HEK293 (cell line): ENCODE data around the gene RIOX2.

Experiments
- CTCF ChIA-PET: fragments of 350-600 bp; formaldehyde crosslinking; extraction: SDS; loops from one replicate; lab custom pipeline; 2021; ENCODE audit warnings: antibody characterized with exemption; lab: Yijun Ruan, JAX
- POLR2A ChIA-PET: fragments of 300-600 bp; formaldehyde crosslinking; extraction: SDS; loops from one replicate; lab custom pipeline; 2020; ENCODE audit warnings: antibody characterized with exemption, inconsistent platforms; lab: Yijun Ruan, JAX
- H3K27ac ChIP-seq: fragments of 200-500 bp; sonication (Bioruptor generic); 2 replicates; pipeline ENCODE4 v1.5.1; 2014; ENCODE audit warnings: low read depth, low read length, control low read depth, inconsistent platforms; ENCODE audit errors: extremely low read depth
- H3K36me3 ChIP-seq, 2 experiments: fragments of 200-500 bp in 1 of 2; sonication (Bioruptor generic) in 1 of 2; 1 replicate in 1 of 2; 2 replicates in 1 of 2; pipeline ENCODE4 v1.5.1; 2014 to 2017; ENCODE audit warnings: inconsistent platforms in 2 of 2, low read length in 2 of 2; ENCODE audit not compliant: control insufficient read depth in 2 of 2, insufficient read depth in 1 of 2
- H3K4me1 ChIP-seq: fragments of 200-500 bp; sonication (Bioruptor generic); 2 replicates; pipeline ENCODE4 v1.5.1; 2014; ENCODE audit warnings: mild to moderate bottlenecking, low read length, inconsistent platforms; ENCODE audit not compliant: control insufficient read depth, insufficient read depth
- H3K4me3 ChIP-seq: 2 replicates; pipeline ENCODE4 v1.5.1; 2011; ENCODE audit warnings: low read depth, mild to moderate bottlenecking, control low read depth, low read length, moderate library complexity
- H3K9me3 ChIP-seq: fragments of 200-500 bp; sonication (Bioruptor generic); 2 replicates; pipeline ENCODE4 v1.5.1; 2014; ENCODE audit warnings: low read depth, low read length, inconsistent platforms; ENCODE audit not compliant: control insufficient read depth, insufficient read depth
- EGR2 ChIP-seq: fragments of 450-650 bp; formaldehyde crosslinking; IDR thresholded peaks from 2 replicates; pipeline ENCODE4 v1.5.1; 2016; ENCODE audit warnings: low read depth, missing biosample characterization, missing genetic modification characterization
- GFI1B ChIP-seq: fragments of 450-650 bp; formaldehyde crosslinking; IDR thresholded peaks from 2 replicates; pipeline ENCODE4 v1.5.1; 2016; ENCODE audit warnings: missing biosample characterization, missing genetic modification characterization
- OVOL3 ChIP-seq: fragments of 450-650 bp; formaldehyde crosslinking; IDR thresholded peaks from 2 replicates; pipeline ENCODE4 v1.5.1; 2016; ENCODE audit warnings: missing biosample characterization, missing genetic modification characterization
- SP2 ChIP-seq: fragments of 450-650 bp; formaldehyde crosslinking; IDR thresholded peaks from 2 replicates; pipeline ENCODE4 v1.5.1; 2016; ENCODE audit warnings: missing biosample characterization, missing genetic modification characterization
- SP3 ChIP-seq: fragments of 450-650 bp; formaldehyde crosslinking; IDR thresholded peaks from 2 replicates; pipeline ENCODE4 v1.5.1; 2016; ENCODE audit warnings: missing biosample characterization, missing genetic modification characterization
- ZBTB20 ChIP-seq: fragments of 450-650 bp; formaldehyde crosslinking; IDR thresholded peaks from 2 replicates; pipeline ENCODE4 v1.5.1; 2016; ENCODE audit warnings: missing biosample characterization, missing genetic modification characterization
- ZNF155 ChIP-seq: fragments of 450-650 bp; formaldehyde crosslinking; IDR thresholded peaks from 2 replicates; pipeline ENCODE4 v1.5.1; 2016; ENCODE audit warnings: missing biosample characterization, missing genetic modification characterization
- ZNF214 ChIP-seq: fragments of 450-650 bp; formaldehyde crosslinking; IDR thresholded peaks from 2 replicates; pipeline ENCODE4 v1.5.1; 2017; ENCODE audit warnings: missing biosample characterization, mild to moderate bottlenecking, missing genetic modification characterization, borderline replicate concordance
- ZNF335 ChIP-seq: fragments of 450-650 bp; formaldehyde crosslinking; conservative IDR thresholded peaks from 2 replicates; pipeline ENCODE4 v1.5.1; 2016; ENCODE audit warnings: missing biosample characterization, missing genetic modification characterization
- ZNF404 ChIP-seq: fragments of 450-650 bp; formaldehyde crosslinking; IDR thresholded peaks from 2 replicates; pipeline ENCODE4 v1.5.1; 2017; ENCODE audit warnings: missing biosample characterization, missing genetic modification characterization
- ZNF548 ChIP-seq: fragments of 450-650 bp; formaldehyde crosslinking; IDR thresholded peaks from 2 replicates; pipeline ENCODE4 v1.5.1; 2016; ENCODE audit warnings: missing biosample characterization, missing genetic modification characterization
- ZNF610 ChIP-seq: fragments of 450-650 bp; formaldehyde crosslinking; IDR thresholded peaks from 2 replicates; pipeline ENCODE4 v1.5.1; 2016; ENCODE audit warnings: missing biosample characterization, missing genetic modification characterization, borderline replicate concordance
- ZNF776 ChIP-seq: fragments of 450-650 bp; formaldehyde crosslinking; IDR thresholded peaks from 2 replicates; pipeline ENCODE4 v1.5.0; 2017; ENCODE audit warnings: missing biosample characterization, missing genetic modification characterization, borderline replicate concordance
- TF ChIP-seq, protein P1 (sequence below): fragments of 450-650 bp; IDR thresholded peaks from 2 replicates; pipeline ENCODE4 v1.5.1; 2018; ENCODE audit warnings: missing biosample characterization, mild to moderate bottlenecking, missing genetic modification characterization
- TF ChIP-seq, protein P2 (sequence below): fragments of 450-650 bp; formaldehyde crosslinking; IDR thresholded peaks from 2 replicates; pipeline ENCODE4 v1.5.1; 2016; ENCODE audit warnings: missing biosample characterization, missing genetic modification characterization
- TF ChIP-seq, protein P3 (sequence below): fragments of 450-650 bp; formaldehyde crosslinking; IDR thresholded peaks from 2 replicates; pipeline ENCODE4 v1.5.1; 2016; ENCODE audit warnings: missing biosample characterization, missing genetic modification characterization
- TF ChIP-seq, protein P4 (sequence below): fragments of 450-650 bp; formaldehyde crosslinking; optimal IDR thresholded peaks from 2 replicates; pipeline ENCODE3; 2016; ENCODE audit warnings: missing biosample characterization, mild to moderate bottlenecking, missing genetic modification characterization
- TF ChIP-seq, protein P5 (sequence below): fragments of 450-650 bp; formaldehyde crosslinking; IDR thresholded peaks from 2 replicates; pipeline ENCODE4 v1.5.1; 2016; ENCODE audit warnings: missing biosample characterization, missing genetic modification characterization

RIOX2 gene

DNA sequence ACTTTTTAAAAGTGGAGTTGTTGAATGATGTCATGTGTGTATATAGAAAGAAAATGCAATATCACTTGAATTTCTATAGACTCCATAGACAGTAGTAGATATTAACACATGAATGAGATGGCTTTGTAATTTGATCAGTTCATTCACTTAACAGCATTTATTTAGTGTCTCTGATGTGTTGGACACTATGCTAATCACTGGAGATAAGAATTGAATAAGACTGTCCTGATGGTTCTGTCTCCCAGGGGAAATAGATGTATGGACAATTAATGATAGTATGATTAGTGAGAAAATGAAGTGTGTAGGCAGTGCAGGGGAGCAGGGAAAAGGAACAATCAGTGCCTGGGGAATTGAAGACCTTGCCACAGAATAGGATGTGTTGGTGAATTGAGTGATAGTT is 72.9 kb downstream of the RIOX2 start (continued):
- TF ChIP-seq ZNF214 (tag by site-specific recombination) (no peak), GFI1B (tag by site-specific recombination) (no peak), OVOL3 (tag by site-specific recombination) (no peak), ZNF155 (tag by site-specific recombination) (no peak), SP2 (tag by site-specific recombination) (no peak), ZNF610 (no peak), ZNF548 (no peak), SP3 (no peak), EGR2 (tag by site-specific recombination) (no peak), ZNF404 (tag by site-specific recombination) (no peak), ZNF335 (no peak)
- TF ChIP-seq, protein P1, sequence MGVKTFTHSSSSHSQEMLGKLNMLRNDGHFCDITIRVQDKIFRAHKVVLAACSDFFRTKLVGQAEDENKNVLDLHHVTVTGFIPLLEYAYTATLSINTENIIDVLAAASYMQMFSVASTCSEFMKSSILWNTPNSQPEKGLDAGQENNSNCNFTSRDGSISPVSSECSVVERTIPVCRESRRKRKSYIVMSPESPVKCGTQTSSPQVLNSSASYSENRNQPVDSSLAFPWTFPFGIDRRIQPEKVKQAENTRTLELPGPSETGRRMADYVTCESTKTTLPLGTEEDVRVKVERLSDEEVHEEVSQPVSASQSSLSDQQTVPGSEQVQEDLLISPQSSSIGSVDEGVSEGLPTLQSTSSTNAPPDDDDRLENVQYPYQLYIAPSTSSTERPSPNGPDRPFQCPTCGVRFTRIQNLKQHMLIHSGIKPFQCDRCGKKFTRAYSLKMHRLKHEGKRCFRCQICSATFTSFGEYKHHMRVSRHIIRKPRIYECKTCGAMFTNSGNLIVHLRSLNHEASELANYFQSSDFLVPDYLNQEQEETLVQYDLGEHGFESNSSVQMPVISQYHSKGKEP (tag by site-specific recombination): no peak
- TF ChIP-seq, protein P2, sequence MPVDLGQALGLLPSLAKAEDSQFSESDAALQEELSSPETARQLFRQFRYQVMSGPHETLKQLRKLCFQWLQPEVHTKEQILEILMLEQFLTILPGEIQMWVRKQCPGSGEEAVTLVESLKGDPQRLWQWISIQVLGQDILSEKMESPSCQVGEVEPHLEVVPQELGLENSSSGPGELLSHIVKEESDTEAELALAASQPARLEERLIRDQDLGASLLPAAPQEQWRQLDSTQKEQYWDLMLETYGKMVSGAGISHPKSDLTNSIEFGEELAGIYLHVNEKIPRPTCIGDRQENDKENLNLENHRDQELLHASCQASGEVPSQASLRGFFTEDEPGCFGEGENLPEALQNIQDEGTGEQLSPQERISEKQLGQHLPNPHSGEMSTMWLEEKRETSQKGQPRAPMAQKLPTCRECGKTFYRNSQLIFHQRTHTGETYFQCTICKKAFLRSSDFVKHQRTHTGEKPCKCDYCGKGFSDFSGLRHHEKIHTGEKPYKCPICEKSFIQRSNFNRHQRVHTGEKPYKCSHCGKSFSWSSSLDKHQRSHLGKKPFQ (tag by site-specific recombination): no peak
- TF ChIP-seq, protein P3, sequence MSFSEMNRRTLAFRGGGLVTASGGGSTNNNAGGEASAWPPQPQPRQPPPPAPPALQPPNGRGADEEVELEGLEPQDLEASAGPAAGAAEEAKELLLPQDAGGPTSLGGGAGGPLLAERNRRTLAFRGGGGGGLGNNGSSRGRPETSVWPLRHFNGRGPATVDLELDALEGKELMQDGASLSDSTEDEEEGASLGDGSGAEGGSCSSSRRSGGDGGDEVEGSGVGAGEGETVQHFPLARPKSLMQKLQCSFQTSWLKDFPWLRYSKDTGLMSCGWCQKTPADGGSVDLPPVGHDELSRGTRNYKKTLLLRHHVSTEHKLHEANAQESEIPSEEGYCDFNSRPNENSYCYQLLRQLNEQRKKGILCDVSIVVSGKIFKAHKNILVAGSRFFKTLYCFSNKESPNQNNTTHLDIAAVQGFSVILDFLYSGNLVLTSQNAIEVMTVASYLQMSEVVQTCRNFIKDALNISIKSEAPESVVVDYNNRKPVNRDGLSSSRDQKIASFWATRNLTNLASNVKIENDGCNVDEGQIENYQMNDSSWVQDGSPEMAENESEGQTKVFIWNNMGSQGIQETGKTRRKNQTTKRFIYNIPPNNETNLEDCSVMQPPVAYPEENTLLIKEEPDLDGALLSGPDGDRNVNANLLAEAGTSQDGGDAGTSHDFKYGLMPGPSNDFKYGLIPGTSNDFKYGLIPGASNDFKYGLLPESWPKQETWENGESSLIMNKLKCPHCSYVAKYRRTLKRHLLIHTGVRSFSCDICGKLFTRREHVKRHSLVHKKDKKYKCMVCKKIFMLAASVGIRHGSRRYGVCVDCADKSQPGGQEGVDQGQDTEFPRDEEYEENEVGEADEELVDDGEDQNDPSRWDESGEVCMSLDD (tag by site-specific recombination): no peak

DNA sequence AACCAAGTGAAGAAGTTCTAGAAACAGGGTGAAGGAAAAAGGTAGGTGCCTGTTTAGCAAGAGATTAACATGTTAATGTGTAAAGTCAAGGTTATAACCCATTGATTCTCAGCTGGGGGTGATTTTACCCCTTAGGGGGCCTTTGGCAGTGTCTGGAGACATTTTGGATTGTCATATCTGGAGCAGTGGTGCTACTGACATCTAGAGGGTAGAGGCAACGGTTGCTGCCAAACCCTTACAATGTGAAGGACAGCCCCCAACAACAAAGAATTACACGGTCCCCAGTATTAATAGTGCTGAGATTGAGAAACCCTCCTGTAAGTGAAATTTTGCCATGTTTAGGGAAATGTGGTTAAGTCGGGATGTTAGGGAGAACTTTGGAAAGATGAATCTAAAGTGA is 75.7 kb downstream of the RIOX2 start:
- ChIA-PET CTCF (no interaction called here), POLR2A (no interaction called here)
- no peaks in the 10 kb centered on the region for H3K4me1 ChIP-seq
- H3K4me3 ChIP-seq: no peak overlapping the region
- H3K36me3 ChIP-seq: peaks cover 0 to 5% of the 10 kb centered on the region in 2 experiments; a peak in 1 of 3 replicates
- TF ChIP-seq ZNF776 (no peak), ZBTB20 (tag by site-specific recombination) (no peak), SP2 (tag by site-specific recombination) (no peak)
- TF ChIP-seq, protein P4, sequence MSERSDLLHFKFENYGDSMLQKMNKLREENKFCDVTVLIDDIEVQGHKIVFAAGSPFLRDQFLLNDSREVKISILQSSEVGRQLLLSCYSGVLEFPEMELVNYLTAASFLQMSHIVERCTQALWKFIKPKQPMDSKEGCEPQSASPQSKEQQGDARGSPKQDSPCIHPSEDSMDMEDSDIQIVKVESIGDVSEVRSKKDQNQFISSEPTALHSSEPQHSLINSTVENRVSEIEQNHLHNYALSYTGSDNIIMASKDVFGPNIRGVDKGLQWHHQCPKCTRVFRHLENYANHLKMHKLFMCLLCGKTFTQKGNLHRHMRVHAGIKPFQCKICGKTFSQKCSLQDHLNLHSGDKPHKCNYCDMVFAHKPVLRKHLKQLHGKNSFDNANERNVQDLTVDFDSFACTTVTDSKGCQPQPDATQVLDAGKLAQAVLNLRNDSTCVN (tag by site-specific recombination): no peak
- TF ChIP-seq, protein P5, sequence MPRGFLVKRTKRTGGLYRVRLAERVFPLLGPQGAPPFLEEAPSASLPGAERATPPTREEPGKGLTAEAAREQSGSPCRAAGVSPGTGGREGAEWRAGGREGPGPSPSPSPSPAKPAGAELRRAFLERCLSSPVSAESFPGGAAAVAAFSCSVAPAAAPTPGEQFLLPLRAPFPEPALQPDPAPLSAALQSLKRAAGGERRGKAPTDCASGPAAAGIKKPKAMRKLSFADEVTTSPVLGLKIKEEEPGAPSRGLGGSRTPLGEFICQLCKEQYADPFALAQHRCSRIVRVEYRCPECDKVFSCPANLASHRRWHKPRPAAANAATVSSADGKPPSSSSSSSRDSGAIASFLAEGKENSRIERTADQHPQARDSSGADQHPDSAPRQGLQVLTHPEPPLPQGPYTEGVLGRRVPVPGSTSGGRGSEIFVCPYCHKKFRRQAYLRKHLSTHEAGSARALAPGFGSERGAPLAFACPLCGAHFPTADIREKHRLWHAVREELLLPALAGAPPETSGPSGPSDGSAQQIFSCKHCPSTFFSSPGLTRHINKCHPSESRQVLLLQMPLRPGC: no peak
- H3K27ac ChIP-seq: no peak overlapping the region
- no peaks in the 10 kb centered on the region for H3K9me3 ChIP-seq
